Measurements from ENCODE around the gene CNTNAP5. TPM values are rescaled to one million over a fixed set of nuclear protein-coding genes. Genes with fewer than 3 reads are reported as not detected.

Gene CNTNAP5
- total RNA-seq, 1 donor from 2014 or later = not detected

DNA sequence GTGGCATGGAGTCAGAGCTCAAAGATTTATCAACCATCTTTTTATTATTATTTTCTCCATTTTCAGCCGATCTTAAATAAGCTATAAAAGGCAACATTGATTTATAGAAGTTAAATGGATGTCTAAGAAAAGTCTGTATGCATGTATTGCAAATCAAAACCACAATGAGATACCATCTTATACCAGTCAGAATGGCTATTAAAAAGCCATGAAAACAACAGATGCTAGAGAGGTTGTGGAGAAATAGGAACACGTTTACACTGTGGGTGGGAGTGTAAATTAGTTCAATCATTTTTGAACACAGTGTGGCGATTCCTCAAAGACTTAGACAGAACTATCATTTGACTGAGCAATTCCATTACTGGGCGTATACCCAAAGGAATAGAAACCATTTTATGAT, 731.0 kb downstream of the CNTNAP5 start:
- H3K36me3 ChIP-seq (ENCODE audit: control insufficient read depth, insufficient read depth, low read length) = no peaks in the 10 kb centered on the region
- FAIRE-seq = no peak
- no peak overlapping the region for H3K4me3 ChIP-seq (ENCODE audit: low read depth, low read length)
- no peak for DNase-seq (ENCODE audit: low read depth)
- H3K27me3 ChIP-seq (ENCODE audit: control insufficient read depth, insufficient read depth, low read length) = no peaks in the 10 kb centered on the region
- TF ChIP-seq, protein P1, sequence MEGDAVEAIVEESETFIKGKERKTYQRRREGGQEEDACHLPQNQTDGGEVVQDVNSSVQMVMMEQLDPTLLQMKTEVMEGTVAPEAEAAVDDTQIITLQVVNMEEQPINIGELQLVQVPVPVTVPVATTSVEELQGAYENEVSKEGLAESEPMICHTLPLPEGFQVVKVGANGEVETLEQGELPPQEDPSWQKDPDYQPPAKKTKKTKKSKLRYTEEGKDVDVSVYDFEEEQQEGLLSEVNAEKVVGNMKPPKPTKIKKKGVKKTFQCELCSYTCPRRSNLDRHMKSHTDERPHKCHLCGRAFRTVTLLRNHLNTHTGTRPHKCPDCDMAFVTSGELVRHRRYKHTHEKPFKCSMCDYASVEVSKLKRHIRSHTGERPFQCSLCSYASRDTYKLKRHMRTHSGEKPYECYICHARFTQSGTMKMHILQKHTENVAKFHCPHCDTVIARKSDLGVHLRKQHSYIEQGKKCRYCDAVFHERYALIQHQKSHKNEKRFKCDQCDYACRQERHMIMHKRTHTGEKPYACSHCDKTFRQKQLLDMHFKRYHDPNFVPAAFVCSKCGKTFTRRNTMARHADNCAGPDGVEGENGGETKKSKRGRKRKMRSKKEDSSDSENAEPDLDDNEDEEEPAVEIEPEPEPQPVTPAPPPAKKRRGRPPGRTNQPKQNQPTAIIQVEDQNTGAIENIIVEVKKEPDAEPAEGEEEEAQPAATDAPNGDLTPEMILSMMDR (IDR thresholded peaks at IDR 0.05; ENCODE audit: insufficient read depth, low read length, severe bottlenecking) = no peak

DNA sequence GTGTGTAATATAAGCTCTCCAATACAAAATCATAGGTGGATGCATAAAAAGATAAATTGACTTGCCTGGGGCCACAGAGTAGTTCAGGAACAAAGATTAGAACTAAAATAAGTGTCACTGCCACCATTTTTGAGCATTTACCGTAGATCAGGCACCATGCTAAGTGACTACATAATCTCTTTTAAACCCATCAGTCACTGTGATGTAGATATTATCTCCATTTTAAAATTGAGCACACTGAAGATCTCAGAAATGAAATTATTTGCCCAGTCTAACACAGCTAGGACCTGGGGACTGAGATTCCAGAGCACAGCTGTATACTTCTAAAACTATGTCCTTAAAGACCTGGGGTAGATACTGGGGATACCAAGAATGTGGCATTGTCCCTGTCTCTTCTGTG, 737.3 kb downstream of the CNTNAP5 start:
- Histone ChIP-seq H3K4me3 (ENCODE audit: low read depth, low read length) (no peak overlapping the region), H3K36me3 (ENCODE audit: control insufficient read depth, insufficient read depth, low read length) (no peaks in the 10 kb centered on the region), H3K27me3 (ENCODE audit: control insufficient read depth, insufficient read depth, low read length) (no peaks in the 10 kb centered on the region)
- DNase-seq (ENCODE audit: low read depth) (no peak), FAIRE-seq (no peak)
- TF ChIP-seq, protein P1 (IDR thresholded peaks at IDR 0.05; ENCODE audit: insufficient read depth, low read length, severe bottlenecking) = no peak

DNA sequence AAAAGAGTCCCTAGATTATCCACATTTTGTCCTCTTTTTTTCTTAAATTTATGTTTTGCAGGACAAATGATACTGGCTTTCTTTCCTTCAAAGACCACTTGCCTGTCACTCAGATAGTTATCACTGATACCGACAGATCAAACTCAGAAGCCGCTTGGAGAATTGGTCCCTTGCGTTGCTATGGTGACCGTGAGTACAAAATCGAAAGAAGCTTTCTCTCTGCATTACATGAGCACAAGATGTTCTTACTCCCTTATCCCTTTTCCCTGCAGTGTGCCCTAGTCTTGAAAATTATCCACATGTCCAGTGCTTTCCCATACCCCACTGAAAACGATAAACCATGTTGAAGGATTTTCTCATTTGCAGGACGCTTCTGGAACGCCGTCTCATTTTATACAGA, 738.5 kb downstream of the CNTNAP5 start:
- no peaks in the 10 kb centered on the region for H3K36me3 ChIP-seq (ENCODE audit: control insufficient read depth, insufficient read depth, low read length)
- DNase-seq (ENCODE audit: low read depth) (no peak), FAIRE-seq (no peak)
- no peaks in the 10 kb centered on the region for H3K27me3 ChIP-seq (ENCODE audit: control insufficient read depth, insufficient read depth, low read length)
- TF ChIP-seq, protein P1 (IDR thresholded peaks at IDR 0.05; ENCODE audit: insufficient read depth, low read length, severe bottlenecking) = no peak
- no peak overlapping the region for H3K4me3 ChIP-seq (ENCODE audit: low read depth, low read length)

DNA sequence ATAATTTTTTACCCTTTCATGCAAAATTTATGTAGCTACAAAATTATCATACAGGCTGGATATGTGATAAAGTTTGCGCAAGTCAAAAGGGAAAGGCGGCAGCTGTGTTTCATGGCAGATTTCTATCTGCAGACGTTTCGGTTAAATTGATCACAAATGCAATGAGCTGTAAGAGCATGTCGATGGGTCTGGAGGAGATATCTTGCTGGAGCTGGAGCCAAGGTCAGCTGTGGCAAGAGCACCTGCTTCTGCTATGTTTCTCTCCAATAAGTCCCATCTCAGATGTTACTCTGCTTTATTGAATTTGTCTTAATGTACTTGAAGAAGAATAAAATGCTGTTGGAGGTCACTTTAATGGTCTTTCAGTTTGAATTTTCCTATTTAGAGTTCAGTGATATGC, 749.7 kb downstream of the CNTNAP5 start:
- no peak for FAIRE-seq
- H3K27me3 ChIP-seq (ENCODE audit: control insufficient read depth, insufficient read depth, low read length) = no peaks in the 10 kb centered on the region
- no peaks in the 10 kb centered on the region for H3K36me3 ChIP-seq (ENCODE audit: control insufficient read depth, insufficient read depth, low read length)
- H3K4me3 ChIP-seq (ENCODE audit: low read depth, low read length) = no peak overlapping the region
- TF ChIP-seq, protein P1 (IDR thresholded peaks at IDR 0.05; ENCODE audit: insufficient read depth, low read length, severe bottlenecking) = no peak
- no peak for DNase-seq (ENCODE audit: low read depth)

DNA sequence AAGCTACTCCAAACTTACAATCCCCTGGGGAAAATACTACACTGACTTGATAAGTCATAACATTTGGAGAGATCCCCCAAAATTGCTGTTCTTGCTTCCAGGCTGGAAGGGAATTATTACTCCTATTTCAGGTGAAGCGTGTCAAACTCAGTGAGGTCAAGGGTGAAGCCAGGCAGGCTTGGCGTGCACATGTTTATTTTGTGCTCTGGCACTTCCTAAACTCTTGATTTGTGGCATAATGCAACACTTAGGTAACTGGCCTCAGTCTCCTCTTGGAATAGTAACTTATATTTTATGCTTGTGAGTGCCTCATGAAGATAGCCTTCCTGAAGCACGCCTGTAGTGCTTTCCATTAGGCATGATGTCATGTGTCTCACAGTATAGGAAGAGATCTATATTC, 751.2 kb downstream of the CNTNAP5 start:
- no peak overlapping the region for H3K4me3 ChIP-seq (ENCODE audit: low read depth, low read length)
- H3K27me3 ChIP-seq (ENCODE audit: control insufficient read depth, insufficient read depth, low read length) = no peaks in the 10 kb centered on the region
- FAIRE-seq (no peak), DNase-seq (ENCODE audit: low read depth) (no peak)
- no peaks in the 10 kb centered on the region for H3K36me3 ChIP-seq (ENCODE audit: control insufficient read depth, insufficient read depth, low read length)
- TF ChIP-seq, protein P1 (IDR thresholded peaks at IDR 0.05; ENCODE audit: insufficient read depth, low read length, severe bottlenecking) = no peak

DNA sequence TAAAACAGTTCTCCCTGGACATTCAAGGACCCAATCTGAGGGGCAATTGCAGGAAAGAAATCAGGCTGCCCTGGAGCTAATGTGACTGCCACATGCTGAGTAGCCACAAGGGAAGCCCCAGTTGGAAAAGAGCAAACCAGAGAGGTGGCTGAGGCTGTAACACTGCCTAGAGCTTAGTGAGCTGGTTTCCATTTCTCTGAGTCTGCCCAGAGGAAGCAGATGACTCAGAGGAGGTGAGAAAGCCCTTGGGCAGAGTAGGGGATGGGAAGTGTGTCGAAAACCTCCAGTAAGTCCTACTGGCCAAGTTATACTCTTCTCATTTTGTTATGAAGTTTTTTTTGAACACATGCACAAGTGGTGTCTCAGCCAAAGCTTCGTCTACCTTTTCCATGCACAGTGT, 753.0 kb downstream of the CNTNAP5 start:
- no peaks in the 10 kb centered on the region for H3K27me3 ChIP-seq (ENCODE audit: control insufficient read depth, insufficient read depth, low read length)
- FAIRE-seq (no peak), DNase-seq (ENCODE audit: low read depth) (peak; percentile 28)
- no peak overlapping the region for H3K4me3 ChIP-seq (ENCODE audit: low read depth, low read length)
- no peaks in the 10 kb centered on the region for H3K36me3 ChIP-seq (ENCODE audit: control insufficient read depth, insufficient read depth, low read length)
- TF ChIP-seq, protein P1 (IDR thresholded peaks at IDR 0.05; ENCODE audit: insufficient read depth, low read length, severe bottlenecking) = no peak

Data from bronchial epithelial cell (primary cell).